Ishikawa (cell line): ENCODE data around the gene FHIT.

ENCODE experiments used
- CREB1 ChIP-seq: IDR thresholded peaks from 2 replicates; pipeline ENCODE4 v1.6.1; 2012; ENCODE audit warnings: low read depth
- EGR1 ChIP-seq: IDR thresholded peaks from 2 replicates; pipeline ENCODE4 v1.6.1; 2012
- EP300 ChIP-seq: IDR thresholded peaks from 2 replicates; pipeline ENCODE4 v1.6.1; 2012; ENCODE audit warnings: borderline replicate concordance
- FOXM1 ChIP-seq: IDR thresholded peaks from 2 replicates; pipeline ENCODE4 v1.6.1; 2012; ENCODE audit warnings: low read depth, borderline replicate concordance
- NFIC ChIP-seq: IDR thresholded peaks from 2 replicates; pipeline ENCODE4 v1.6.1; 2012
- RAD21 ChIP-seq: IDR thresholded peaks from 2 replicates; pipeline ENCODE4 v1.6.1; 2012; ENCODE audit warnings: low read depth
- TAF1 ChIP-seq: IDR thresholded peaks from 2 replicates; pipeline ENCODE4 v1.6.1; 2012; ENCODE audit warnings: low read depth, mild to moderate bottlenecking
- TEAD4 ChIP-seq: IDR thresholded peaks from 2 replicates; pipeline ENCODE4 v1.6.1; 2012
- YY1 ChIP-seq: IDR thresholded peaks from 2 replicates; pipeline ENCODE4 v1.6.1; 2012; ENCODE audit warnings: low read depth
- ZBTB7A ChIP-seq: IDR thresholded peaks from 2 replicates; pipeline ENCODE4 v1.6.1; 2012; ENCODE audit warnings: low read depth
- TF ChIP-seq, protein P1 (sequence below): IDR thresholded peaks from 2 replicates; pipeline ENCODE4 v1.6.1; 2012
- TF ChIP-seq, protein P2 (sequence below): IDR thresholded peaks from 2 replicates; pipeline ENCODE4 v1.6.1; 2012; ENCODE audit warnings: low read depth, mild to moderate bottlenecking

- TF ChIP-seq ZBTB7A, result no peak
- no peak for TF ChIP-seq EP300
- no peak for TF ChIP-seq EGR1
- no peak for TF ChIP-seq TAF1
- TF ChIP-seq RAD21, result no peak
- TF ChIP-seq, protein P1, sequence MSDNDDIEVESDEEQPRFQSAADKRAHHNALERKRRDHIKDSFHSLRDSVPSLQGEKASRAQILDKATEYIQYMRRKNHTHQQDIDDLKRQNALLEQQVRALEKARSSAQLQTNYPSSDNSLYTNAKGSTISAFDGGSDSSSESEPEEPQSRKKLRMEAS, result no peak
- TF ChIP-seq NFIC, result no peak
- TF ChIP-seq TEAD4, result no peak
- no peak for TF ChIP-seq CREB1
- no peak for TF ChIP-seq YY1
- TF ChIP-seq, protein P2, sequence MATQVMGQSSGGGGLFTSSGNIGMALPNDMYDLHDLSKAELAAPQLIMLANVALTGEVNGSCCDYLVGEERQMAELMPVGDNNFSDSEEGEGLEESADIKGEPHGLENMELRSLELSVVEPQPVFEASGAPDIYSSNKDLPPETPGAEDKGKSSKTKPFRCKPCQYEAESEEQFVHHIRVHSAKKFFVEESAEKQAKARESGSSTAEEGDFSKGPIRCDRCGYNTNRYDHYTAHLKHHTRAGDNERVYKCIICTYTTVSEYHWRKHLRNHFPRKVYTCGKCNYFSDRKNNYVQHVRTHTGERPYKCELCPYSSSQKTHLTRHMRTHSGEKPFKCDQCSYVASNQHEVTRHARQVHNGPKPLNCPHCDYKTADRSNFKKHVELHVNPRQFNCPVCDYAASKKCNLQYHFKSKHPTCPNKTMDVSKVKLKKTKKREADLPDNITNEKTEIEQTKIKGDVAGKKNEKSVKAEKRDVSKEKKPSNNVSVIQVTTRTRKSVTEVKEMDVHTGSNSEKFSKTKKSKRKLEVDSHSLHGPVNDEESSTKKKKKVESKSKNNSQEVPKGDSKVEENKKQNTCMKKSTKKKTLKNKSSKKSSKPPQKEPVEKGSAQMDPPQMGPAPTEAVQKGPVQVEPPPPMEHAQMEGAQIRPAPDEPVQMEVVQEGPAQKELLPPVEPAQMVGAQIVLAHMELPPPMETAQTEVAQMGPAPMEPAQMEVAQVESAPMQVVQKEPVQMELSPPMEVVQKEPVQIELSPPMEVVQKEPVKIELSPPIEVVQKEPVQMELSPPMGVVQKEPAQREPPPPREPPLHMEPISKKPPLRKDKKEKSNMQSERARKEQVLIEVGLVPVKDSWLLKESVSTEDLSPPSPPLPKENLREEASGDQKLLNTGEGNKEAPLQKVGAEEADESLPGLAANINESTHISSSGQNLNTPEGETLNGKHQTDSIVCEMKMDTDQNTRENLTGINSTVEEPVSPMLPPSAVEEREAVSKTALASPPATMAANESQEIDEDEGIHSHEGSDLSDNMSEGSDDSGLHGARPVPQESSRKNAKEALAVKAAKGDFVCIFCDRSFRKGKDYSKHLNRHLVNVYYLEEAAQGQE, result no peak
- TF ChIP-seq FOXM1, result no peak
Observed at GRCh38 chr3:60779637-60780036, 471.6 kb downstream of the FHIT start.
